Glutamatergic neuron (in vitro differentiated cells): ENCODE results near the gene TEX11. TPM values are rescaled to one million over a fixed set of nuclear protein-coding genes. Genes with fewer than 3 reads are reported as not detected.
"Not testable (repeated sequence)": the region's sequence is repeated elsewhere in the genome, so short reads cannot be mapped to it uniquely, and the experiment has no call there.

Source experiments
- DNase-seq: peaks from one replicate; pipeline ENCODE4 v3.0.0; 2022
- H3K27ac Mint-ChIP-seq: one replicate; pipeline ENCODE4 v1.8.0; 2020; ENCODE audit warnings: mild to moderate bottlenecking, mixed read lengths, inconsistent platforms; ENCODE audit not compliant: unreplicated experiment
- H3K27me3 Mint-ChIP-seq: one replicate; pipeline ENCODE4 v1.8.0; 2020; ENCODE audit warnings: mild to moderate bottlenecking, moderate library complexity, mixed read lengths, inconsistent platforms; ENCODE audit not compliant: unreplicated experiment
- H3K36me3 Mint-ChIP-seq: one replicate; pipeline ENCODE4 v1.8.0; 2020; ENCODE audit warnings: mild to moderate bottlenecking, mixed read lengths, inconsistent platforms; ENCODE audit not compliant: unreplicated experiment
- H3K4me1 Mint-ChIP-seq: one replicate; pipeline ENCODE4 v1.8.0; 2020; ENCODE audit warnings: mild to moderate bottlenecking, low read depth, mixed read lengths, inconsistent platforms; ENCODE audit not compliant: unreplicated experiment
- H3K4me3 Mint-ChIP-seq: one replicate; pipeline ENCODE4 v1.8.0; 2020; ENCODE audit warnings: mild to moderate bottlenecking, mixed read lengths, inconsistent platforms; ENCODE audit not compliant: unreplicated experiment
- H3K9me3 Mint-ChIP-seq: one replicate; pipeline ENCODE4 v1.8.0; 2020; ENCODE audit warnings: mild to moderate bottlenecking, moderate library complexity, mixed read lengths, inconsistent platforms; ENCODE audit not compliant: unreplicated experiment
- total RNA-seq: library from RNA; stranded (reverse); fragmentation: NEBNext Ultra II Directional; extraction: Animal tissue kit (Norgen Biotek cat#: 25700); gene quantifications from one replicate; pipeline ENCODE4 v1.2.1, GENCODE V29; 2021; ENCODE audit not compliant: unreplicated experiment
- TF ChIP-seq, protein P1 (sequence below): fragments of 200-600 bp; sonication (generic); IDR thresholded peaks from one replicate; pipeline ENCODE4 v1.5.0; 2021; ENCODE audit not compliant: partially characterized antibody, unreplicated experiment

TEX11 gene
- total RNA-seq, 1 donor from 2014 or later, result not detected

- H3K9me3 Mint-ChIP-seq, result peaks cover 2% of the 10 kb centered on the region
- peaks cover 2% of the 10 kb centered on the region for H3K27me3 Mint-ChIP-seq
- DNase-seq, result no peak
- H3K4me1 Mint-ChIP-seq, result no peaks in the 10 kb centered on the region
- no peak overlapping the region for H3K4me3 Mint-ChIP-seq
- H3K27ac Mint-ChIP-seq, result no peak overlapping the region
- H3K36me3 Mint-ChIP-seq, result no peaks in the 10 kb centered on the region
- TF ChIP-seq, protein P1, sequence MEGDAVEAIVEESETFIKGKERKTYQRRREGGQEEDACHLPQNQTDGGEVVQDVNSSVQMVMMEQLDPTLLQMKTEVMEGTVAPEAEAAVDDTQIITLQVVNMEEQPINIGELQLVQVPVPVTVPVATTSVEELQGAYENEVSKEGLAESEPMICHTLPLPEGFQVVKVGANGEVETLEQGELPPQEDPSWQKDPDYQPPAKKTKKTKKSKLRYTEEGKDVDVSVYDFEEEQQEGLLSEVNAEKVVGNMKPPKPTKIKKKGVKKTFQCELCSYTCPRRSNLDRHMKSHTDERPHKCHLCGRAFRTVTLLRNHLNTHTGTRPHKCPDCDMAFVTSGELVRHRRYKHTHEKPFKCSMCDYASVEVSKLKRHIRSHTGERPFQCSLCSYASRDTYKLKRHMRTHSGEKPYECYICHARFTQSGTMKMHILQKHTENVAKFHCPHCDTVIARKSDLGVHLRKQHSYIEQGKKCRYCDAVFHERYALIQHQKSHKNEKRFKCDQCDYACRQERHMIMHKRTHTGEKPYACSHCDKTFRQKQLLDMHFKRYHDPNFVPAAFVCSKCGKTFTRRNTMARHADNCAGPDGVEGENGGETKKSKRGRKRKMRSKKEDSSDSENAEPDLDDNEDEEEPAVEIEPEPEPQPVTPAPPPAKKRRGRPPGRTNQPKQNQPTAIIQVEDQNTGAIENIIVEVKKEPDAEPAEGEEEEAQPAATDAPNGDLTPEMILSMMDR, result no peak
Measured at GRCh38 chrX:70535198-70535597, 373.3 kb downstream of the TEX11 start.

GRCh38 chrX:70527610-70528345 is 380.7 kb downstream of the TEX11 start:
- H3K4me1 Mint-ChIP-seq, result no peaks in the 10 kb centered on the region
- DNase-seq, result no peak
- TF ChIP-seq, protein P1, result no peak
- H3K27me3 Mint-ChIP-seq, result no peaks in the 10 kb centered on the region
- H3K9me3 Mint-ChIP-seq, result no peaks in the 10 kb centered on the region
- H3K27ac Mint-ChIP-seq, result no peak overlapping the region
- H3K36me3 Mint-ChIP-seq, result no peaks in the 10 kb centered on the region
- H3K4me3 Mint-ChIP-seq, result no peak overlapping the region

- no peaks in the 10 kb centered on the region for H3K4me1 Mint-ChIP-seq
- H3K36me3 Mint-ChIP-seq, result no peaks in the 10 kb centered on the region
- TF ChIP-seq, protein P1, result no peak
- H3K4me3 Mint-ChIP-seq, result no peak overlapping the region
- DNase-seq, result no peak
- no peaks in the 10 kb centered on the region for H3K27me3 Mint-ChIP-seq
- no peaks in the 10 kb centered on the region for H3K9me3 Mint-ChIP-seq
- H3K27ac Mint-ChIP-seq, result no peak overlapping the region
Measured at GRCh38 chrX:70527053-70527452, 381.5 kb downstream of the TEX11 start.

GRCh38 chrX:70525733-70526132 is 382.8 kb downstream of the TEX11 start:
- H3K36me3 Mint-ChIP-seq, result no peaks in the 10 kb centered on the region
- no peaks in the 10 kb centered on the region for H3K4me1 Mint-ChIP-seq
- H3K27ac Mint-ChIP-seq, result no peak overlapping the region
- no peaks in the 10 kb centered on the region for H3K27me3 Mint-ChIP-seq
- no peaks in the 10 kb centered on the region for H3K9me3 Mint-ChIP-seq
- TF ChIP-seq, protein P1, result no peak
- DNase-seq, result no peak
- no peak overlapping the region for H3K4me3 Mint-ChIP-seq

GRCh38 chrX:70515692-70516091 is 392.8 kb downstream of the TEX11 start:
- H3K36me3 Mint-ChIP-seq, H3K27ac Mint-ChIP-seq, H3K4me1 Mint-ChIP-seq, DNase-seq, H3K27me3 Mint-ChIP-seq, H3K9me3 Mint-ChIP-seq, H3K4me3 Mint-ChIP-seq: not testable (repeated sequence)

DNA sequence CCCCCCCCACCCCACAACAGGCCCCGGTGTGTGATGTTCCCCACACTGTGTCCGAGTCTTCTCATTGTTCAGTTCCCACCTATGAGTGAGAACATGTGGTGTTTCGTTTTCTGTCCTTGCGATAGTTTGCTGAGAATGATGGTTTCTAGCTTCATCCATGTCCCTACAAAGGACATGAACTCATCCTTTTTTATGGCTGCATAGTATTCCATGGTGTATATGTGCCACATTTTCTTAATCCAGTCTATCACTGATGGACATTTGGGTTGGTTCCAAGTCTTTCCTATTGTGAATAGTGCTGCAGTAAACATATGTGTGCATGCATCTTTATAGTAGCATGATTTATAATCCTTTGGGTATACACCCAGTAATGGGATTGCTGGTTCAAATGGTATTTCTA is 393.2 kb downstream of the TEX11 start:
- not testable (repeated sequence) for H3K27me3 Mint-ChIP-seq, DNase-seq, H3K27ac Mint-ChIP-seq, H3K4me3 Mint-ChIP-seq, H3K36me3 Mint-ChIP-seq, H3K9me3 Mint-ChIP-seq, H3K4me1 Mint-ChIP-seq
